GM23338 (cell line): ENCODE results near the gene IL1RL1. TPM values are rescaled to one million over a fixed set of nuclear protein-coding genes. Genes with fewer than 3 reads are reported as not detected.

ENCODE experiments used
- ATAC-seq: fragments of 200-7000 bp; cut with Tn5 transposase; 3 replicates; pipeline ENCODE4 v1.9.1; 2020
- DNase-seq: peaks from one replicate; pipeline ENCODE4 v3.0.0-alpha.2; 2015; ENCODE audit warnings: low spot score
- H2AFZ ChIP-seq: fragments of 200-600 bp; sonication (generic); 2 replicates; pipeline ENCODE4 v1.8.0; 2016; ENCODE audit warnings: antibody characterized with exemption, mild to moderate bottlenecking, moderate library complexity
- H3F3A ChIP-seq: fragments of 200-600 bp; sonication (generic); replicated peaks from 2 replicates; pipeline ENCODE4 v1.8.0; 2017; ENCODE audit warnings: antibody characterized with exemption, mixed run types, low read depth
- H3K27ac ChIP-seq: fragments of 200-600 bp; sonication (generic); 2 replicates; pipeline ENCODE4 v1.6.1; 2016; ENCODE audit warnings: low read depth
- H3K27me3 ChIP-seq: fragments of 200-600 bp; sonication (generic); 2 replicates; pipeline ENCODE4 v1.8.0; 2016; ENCODE audit warnings: mild to moderate bottlenecking, mixed run types, moderate library complexity; ENCODE audit not compliant: insufficient read depth
- H3K36me3 ChIP-seq: fragments of 200-600 bp; sonication (generic); 2 replicates; pipeline ENCODE4 v1.8.0; 2016; ENCODE audit warnings: mild to moderate bottlenecking; ENCODE audit not compliant: insufficient read depth
- H3K4me1 ChIP-seq: fragments of 200-600 bp; sonication (generic); 2 replicates; pipeline ENCODE4 v1.8.0; 2016; ENCODE audit warnings: mild to moderate bottlenecking, moderate library complexity; ENCODE audit not compliant: insufficient read depth
- H3K4me2 ChIP-seq: fragments of 200-600 bp; sonication (generic); 2 replicates; pipeline ENCODE4 v1.7.1; 2017; ENCODE audit warnings: mixed run types
- H3K4me3 ChIP-seq: fragments of 200-600 bp; sonication (generic); 2 replicates; pipeline ENCODE4 v1.6.1; 2016; ENCODE audit warnings: mixed run types
- H3K79me2 ChIP-seq: fragments of 200-600 bp; sonication (generic); replicated peaks from 2 replicates; pipeline ENCODE4 v1.8.0; 2017; ENCODE audit warnings: mild to moderate bottlenecking; ENCODE audit not compliant: insufficient read depth
- H3K9me2 ChIP-seq: fragments of 200-600 bp; sonication (generic); 2 replicates; pipeline ENCODE4 v1.8.0; 2017; ENCODE audit not compliant: insufficient read depth
- H4K20me1 ChIP-seq: fragments of 200-600 bp; sonication (generic); replicated peaks from 2 replicates; pipeline ENCODE4 v1.8.0; 2017; ENCODE audit warnings: mild to moderate bottlenecking; ENCODE audit not compliant: insufficient read depth
- H3K27ac Mint-ChIP-seq: 2 replicates; pipeline ENCODE4 v1.8.0; 2020; ENCODE audit warnings: inconsistent platforms, mild to moderate bottlenecking, moderate library complexity, mixed read lengths
- H3K27me3 Mint-ChIP-seq: 3 replicates; pipeline ENCODE4 v1.8.0; 2022; ENCODE audit warnings: low read depth, mild to moderate bottlenecking, moderate library complexity, mixed read lengths, inconsistent platforms; ENCODE audit not compliant: insufficient read depth, poor library complexity
- H3K36me3 Mint-ChIP-seq: 3 replicates; pipeline ENCODE4 v1.8.0; 2021; ENCODE audit warnings: low read depth, mild to moderate bottlenecking, inconsistent platforms, moderate library complexity, mixed read lengths
- H3K4me1 Mint-ChIP-seq: 3 replicates; pipeline ENCODE4 v1.8.0; 2020; ENCODE audit warnings: mild to moderate bottlenecking, inconsistent platforms, mixed read lengths
- H3K4me3 Mint-ChIP-seq: 3 replicates; pipeline ENCODE4 v1.8.0; 2021; ENCODE audit warnings: moderate library complexity, mild to moderate bottlenecking, inconsistent platforms, mixed read lengths
- H3K9me3 Mint-ChIP-seq: 3 replicates; pipeline ENCODE4 v1.8.0; 2020; ENCODE audit warnings: moderate library complexity, mild to moderate bottlenecking, inconsistent platforms, mixed read lengths
- CREB1 ChIP-seq: fragments of 250-450 bp; sonication (Bioruptor Pico); IDR thresholded peaks from 2 replicates; pipeline ENCODE4 v1.5.0; 2020; ENCODE audit warnings: low read depth, mild to moderate bottlenecking, moderate library complexity
- EZH2 ChIP-seq: fragments of 200-600 bp; sonication (generic); IDR thresholded peaks from one replicate; pipeline ENCODE4 v1.8.0; 2017; ENCODE audit warnings: antibody characterized with exemption, mild to moderate bottlenecking, low read depth; ENCODE audit not compliant: unreplicated experiment
- EZH2phosphoT487 ChIP-seq: fragments of 200-600 bp; sonication (generic); IDR thresholded peaks from one replicate; pipeline ENCODE4 v1.8.1; 2018; ENCODE audit warnings: antibody characterized with exemption; ENCODE audit not compliant: unreplicated experiment
- JUNB ChIP-seq: IDR thresholded peaks from one replicate; pipeline ENCODE4 v1.6.1; 2016; ENCODE audit warnings: antibody characterized with exemption; ENCODE audit not compliant: unreplicated experiment
- NANOG ChIP-seq: IDR thresholded peaks from 2 replicates; pipeline ENCODE4 v1.6.1; 2016; ENCODE audit warnings: antibody characterized with exemption, borderline replicate concordance
- POLR2AphosphoS5 ChIP-seq: IDR thresholded peaks from 2 replicates; pipeline ENCODE4 v1.6.1; 2016; ENCODE audit warnings: antibody characterized with exemption, low read depth
- STAT1 ChIP-seq: IDR thresholded peaks from one replicate; pipeline ENCODE4 v1.6.1; 2016; ENCODE audit warnings: antibody characterized with exemption; ENCODE audit not compliant: unreplicated experiment
- ZNF114 ChIP-seq: fragments of 250-450 bp; sonication (Bioruptor Pico); IDR thresholded peaks from 2 replicates; pipeline ENCODE4 v1.5.0; 2020; ENCODE audit warnings: mild to moderate bottlenecking, moderate library complexity
- ZNF331 ChIP-seq: fragments of 250-450 bp; sonication (Bioruptor Pico); IDR thresholded peaks from 2 replicates; pipeline ENCODE4 v1.5.0; 2020; ENCODE audit warnings: low read depth, mild to moderate bottlenecking, moderate library complexity
- polyA plus RNA-seq: library from polyadenylated mRNA; unstranded; fragments of >200 nt; fragmentation: Nextera tagmentation; extraction: Ambion mirVana; gene quantifications from 2 replicates; pipeline ENCODE4 v1.2.1, GENCODE V29; 2016
- total RNA-seq: library from RNA; depleted of rRNA; stranded (reverse); fragments of >200 nt; shearing (Covaris generic); gene quantifications from 2 replicates; pipeline ENCODE4 v1.2.3, GENCODE V29; 2014
- TF ChIP-seq, protein P1 (sequence below), 2 experiments: fragments of 200-600 bp in 1 of 2; sonication (generic) in 1 of 2; conservative IDR thresholded peaks; 2 replicates each; pipeline versions ENCODE4 v1.5.1 to v1.6.1; 2016 to 2017; ENCODE audit warnings: antibody characterized with exemption in 2 of 2, low read depth in 2 of 2, mild to moderate bottlenecking in 2 of 2, moderate library complexity in 1 of 2
- TF ChIP-seq, protein P2 (sequence below): IDR thresholded peaks from one replicate; pipeline ENCODE4 v1.6.1; 2018; ENCODE audit warnings: antibody characterized with exemption; ENCODE audit not compliant: unreplicated experiment
- TF ChIP-seq, protein P3 (sequence below): IDR thresholded peaks from 2 replicates; pipeline ENCODE4 v1.6.1; 2016; ENCODE audit warnings: antibody characterized with exemption
- TF ChIP-seq, protein P4 (sequence below): fragments of 250-450 bp; sonication (Bioruptor Pico); IDR thresholded peaks from 2 replicates; pipeline ENCODE4 v1.5.0; 2020; ENCODE audit warnings: mild to moderate bottlenecking, moderate library complexity

IL1RL1 gene
- total and polyA plus RNA-seq, 2 experiments from 2014 or later, result not detected

DNA sequence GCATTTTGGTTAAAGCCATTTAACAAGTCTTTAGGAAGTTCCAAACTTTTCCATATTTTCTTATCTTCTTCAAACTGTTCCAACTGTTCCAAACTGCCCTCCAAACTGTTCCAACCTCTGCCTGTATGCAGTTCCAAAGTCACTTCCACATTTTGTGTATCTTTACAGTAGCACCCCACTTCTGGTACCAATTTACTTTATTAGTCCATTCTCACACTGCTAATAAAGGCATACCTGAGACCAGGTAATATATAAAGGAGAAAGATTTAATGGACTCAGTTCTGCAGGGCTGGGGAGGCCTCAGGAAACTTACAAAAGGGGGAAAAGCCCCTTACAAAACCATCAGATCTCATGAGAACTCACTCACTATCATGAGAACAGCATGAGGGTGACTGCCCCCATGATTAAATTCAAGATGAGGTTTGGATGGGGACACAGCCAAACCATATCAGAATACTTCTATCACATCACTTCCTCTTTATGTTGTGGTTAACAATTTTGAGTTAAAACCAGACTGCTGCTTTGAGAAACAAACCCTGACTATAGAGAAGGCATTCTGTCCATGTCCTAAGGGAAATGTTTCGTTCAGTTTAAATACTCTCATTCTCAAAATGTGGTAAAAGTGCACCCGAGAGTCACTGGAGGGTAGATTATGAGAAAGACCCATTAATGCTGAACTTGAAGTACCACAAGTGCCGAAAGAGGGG, 55.2 kb downstream of the IL1RL1 start:
- H3K4me1 Mint-ChIP-seq, result peaks cover 4% of the 10 kb centered on the region; the same call in 2 of the 3 replicates
- TF ChIP-seq, protein P1, sequence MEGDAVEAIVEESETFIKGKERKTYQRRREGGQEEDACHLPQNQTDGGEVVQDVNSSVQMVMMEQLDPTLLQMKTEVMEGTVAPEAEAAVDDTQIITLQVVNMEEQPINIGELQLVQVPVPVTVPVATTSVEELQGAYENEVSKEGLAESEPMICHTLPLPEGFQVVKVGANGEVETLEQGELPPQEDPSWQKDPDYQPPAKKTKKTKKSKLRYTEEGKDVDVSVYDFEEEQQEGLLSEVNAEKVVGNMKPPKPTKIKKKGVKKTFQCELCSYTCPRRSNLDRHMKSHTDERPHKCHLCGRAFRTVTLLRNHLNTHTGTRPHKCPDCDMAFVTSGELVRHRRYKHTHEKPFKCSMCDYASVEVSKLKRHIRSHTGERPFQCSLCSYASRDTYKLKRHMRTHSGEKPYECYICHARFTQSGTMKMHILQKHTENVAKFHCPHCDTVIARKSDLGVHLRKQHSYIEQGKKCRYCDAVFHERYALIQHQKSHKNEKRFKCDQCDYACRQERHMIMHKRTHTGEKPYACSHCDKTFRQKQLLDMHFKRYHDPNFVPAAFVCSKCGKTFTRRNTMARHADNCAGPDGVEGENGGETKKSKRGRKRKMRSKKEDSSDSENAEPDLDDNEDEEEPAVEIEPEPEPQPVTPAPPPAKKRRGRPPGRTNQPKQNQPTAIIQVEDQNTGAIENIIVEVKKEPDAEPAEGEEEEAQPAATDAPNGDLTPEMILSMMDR (conservative IDR thresholded peaks at IDR 0.05; ENCODE audit: low read depth in 2 of 2), result no peak
- TF ChIP-seq, protein P2, sequence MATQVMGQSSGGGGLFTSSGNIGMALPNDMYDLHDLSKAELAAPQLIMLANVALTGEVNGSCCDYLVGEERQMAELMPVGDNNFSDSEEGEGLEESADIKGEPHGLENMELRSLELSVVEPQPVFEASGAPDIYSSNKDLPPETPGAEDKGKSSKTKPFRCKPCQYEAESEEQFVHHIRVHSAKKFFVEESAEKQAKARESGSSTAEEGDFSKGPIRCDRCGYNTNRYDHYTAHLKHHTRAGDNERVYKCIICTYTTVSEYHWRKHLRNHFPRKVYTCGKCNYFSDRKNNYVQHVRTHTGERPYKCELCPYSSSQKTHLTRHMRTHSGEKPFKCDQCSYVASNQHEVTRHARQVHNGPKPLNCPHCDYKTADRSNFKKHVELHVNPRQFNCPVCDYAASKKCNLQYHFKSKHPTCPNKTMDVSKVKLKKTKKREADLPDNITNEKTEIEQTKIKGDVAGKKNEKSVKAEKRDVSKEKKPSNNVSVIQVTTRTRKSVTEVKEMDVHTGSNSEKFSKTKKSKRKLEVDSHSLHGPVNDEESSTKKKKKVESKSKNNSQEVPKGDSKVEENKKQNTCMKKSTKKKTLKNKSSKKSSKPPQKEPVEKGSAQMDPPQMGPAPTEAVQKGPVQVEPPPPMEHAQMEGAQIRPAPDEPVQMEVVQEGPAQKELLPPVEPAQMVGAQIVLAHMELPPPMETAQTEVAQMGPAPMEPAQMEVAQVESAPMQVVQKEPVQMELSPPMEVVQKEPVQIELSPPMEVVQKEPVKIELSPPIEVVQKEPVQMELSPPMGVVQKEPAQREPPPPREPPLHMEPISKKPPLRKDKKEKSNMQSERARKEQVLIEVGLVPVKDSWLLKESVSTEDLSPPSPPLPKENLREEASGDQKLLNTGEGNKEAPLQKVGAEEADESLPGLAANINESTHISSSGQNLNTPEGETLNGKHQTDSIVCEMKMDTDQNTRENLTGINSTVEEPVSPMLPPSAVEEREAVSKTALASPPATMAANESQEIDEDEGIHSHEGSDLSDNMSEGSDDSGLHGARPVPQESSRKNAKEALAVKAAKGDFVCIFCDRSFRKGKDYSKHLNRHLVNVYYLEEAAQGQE, result no peak
- TF ChIP-seq JUNB (no peak), EZH2 (no peak), EZH2phosphoT487 (no peak), ZNF114 (CRISPR knock-in tag) (no peak), CREB1 (CRISPR knock-in tag) (no peak), POLR2AphosphoS5 (no peak), STAT1 (no peak), ZNF331 (no peak), NANOG (no peak)
- TF ChIP-seq, protein P3, sequence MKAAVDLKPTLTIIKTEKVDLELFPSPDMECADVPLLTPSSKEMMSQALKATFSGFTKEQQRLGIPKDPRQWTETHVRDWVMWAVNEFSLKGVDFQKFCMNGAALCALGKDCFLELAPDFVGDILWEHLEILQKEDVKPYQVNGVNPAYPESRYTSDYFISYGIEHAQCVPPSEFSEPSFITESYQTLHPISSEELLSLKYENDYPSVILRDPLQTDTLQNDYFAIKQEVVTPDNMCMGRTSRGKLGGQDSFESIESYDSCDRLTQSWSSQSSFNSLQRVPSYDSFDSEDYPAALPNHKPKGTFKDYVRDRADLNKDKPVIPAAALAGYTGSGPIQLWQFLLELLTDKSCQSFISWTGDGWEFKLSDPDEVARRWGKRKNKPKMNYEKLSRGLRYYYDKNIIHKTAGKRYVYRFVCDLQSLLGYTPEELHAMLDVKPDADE, result no peak
- TF ChIP-seq, protein P4, sequence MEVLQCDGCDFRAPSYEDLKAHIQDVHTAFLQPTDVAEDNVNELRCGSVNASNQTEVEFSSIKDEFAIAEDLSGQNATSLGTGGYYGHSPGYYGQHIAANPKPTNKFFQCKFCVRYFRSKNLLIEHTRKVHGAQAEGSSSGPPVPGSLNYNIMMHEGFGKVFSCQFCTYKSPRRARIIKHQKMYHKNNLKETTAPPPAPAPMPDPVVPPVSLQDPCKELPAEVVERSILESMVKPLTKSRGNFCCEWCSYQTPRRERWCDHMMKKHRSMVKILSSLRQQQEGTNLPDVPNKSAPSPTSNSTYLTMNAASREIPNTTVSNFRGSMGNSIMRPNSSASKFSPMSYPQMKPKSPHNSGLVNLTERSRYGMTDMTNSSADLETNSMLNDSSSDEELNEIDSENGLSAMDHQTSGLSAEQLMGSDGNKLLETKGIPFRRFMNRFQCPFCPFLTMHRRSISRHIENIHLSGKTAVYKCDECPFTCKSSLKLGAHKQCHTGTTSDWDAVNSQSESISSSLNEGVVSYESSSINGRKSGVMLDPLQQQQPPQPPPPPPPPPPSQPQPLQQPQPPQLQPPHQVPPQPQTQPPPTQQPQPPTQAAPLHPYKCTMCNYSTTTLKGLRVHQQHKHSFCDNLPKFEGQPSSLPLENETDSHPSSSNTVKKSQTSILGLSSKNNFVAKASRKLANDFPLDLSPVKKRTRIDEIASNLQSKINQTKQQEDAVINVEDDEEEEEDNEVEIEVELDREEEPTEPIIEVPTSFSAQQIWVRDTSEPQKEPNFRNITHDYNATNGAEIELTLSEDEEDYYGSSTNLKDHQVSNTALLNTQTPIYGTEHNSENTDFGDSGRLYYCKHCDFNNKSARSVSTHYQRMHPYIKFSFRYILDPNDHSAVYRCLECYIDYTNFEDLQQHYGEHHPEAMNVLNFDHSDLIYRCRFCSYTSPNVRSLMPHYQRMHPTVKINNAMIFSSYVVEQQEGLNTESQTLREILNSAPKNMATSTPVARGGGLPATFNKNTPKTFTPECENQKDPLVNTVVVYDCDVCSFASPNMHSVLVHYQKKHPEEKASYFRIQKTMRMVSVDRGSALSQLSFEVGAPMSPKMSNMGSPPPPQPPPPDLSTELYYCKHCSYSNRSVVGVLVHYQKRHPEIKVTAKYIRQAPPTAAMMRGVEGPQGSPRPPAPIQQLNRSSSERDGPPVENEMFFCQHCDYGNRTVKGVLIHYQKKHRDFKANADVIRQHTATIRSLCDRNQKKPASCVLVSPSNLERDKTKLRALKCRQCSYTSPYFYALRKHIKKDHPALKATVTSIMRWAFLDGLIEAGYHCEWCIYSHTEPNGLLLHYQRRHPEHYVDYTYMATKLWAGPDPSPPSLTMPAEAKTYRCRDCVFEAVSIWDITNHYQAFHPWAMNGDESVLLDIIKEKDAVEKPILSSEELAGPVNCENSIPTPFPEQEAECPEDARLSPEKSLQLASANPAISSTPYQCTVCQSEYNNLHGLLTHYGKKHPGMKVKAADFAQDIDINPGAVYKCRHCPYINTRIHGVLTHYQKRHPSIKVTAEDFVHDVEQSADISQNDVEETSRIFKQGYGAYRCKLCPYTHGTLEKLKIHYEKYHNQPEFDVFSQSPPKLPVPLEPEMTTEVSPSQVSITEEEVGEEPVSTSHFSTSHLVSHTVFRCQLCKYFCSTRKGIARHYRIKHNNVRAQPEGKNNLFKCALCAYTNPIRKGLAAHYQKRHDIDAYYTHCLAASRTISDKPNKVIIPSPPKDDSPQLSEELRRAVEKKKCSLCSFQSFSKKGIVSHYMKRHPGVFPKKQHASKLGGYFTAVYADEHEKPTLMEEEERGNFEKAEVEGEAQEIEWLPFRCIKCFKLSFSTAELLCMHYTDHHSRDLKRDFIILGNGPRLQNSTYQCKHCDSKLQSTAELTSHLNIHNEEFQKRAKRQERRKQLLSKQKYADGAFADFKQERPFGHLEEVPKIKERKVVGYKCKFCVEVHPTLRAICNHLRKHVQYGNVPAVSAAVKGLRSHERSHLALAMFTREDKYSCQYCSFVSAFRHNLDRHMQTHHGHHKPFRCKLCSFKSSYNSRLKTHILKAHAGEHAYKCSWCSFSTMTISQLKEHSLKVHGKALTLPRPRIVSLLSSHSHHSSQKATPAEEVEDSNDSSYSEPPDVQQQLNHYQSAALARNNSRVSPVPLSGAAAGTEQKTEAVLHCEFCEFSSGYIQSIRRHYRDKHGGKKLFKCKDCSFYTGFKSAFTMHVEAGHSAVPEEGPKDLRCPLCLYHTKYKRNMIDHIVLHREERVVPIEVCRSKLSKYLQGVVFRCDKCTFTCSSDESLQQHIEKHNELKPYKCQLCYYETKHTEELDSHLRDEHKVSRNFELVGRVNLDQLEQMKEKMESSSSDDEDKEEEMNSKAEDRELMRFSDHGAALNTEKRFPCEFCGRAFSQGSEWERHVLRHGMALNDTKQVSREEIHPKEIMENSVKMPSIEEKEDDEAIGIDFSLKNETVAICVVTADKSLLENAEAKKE (CRISPR knock-in tag), result no peak
- Histone ChIP-seq H3K4me2 (no peak overlapping the region), H2AFZ (no peak overlapping the region), H3K79me2 (no peaks in the 10 kb centered on the region), H3K27me3 (no peaks in the 10 kb centered on the region), H3F3A (no peaks in the 10 kb centered on the region), H4K20me1 (no peaks in the 10 kb centered on the region), H3K36me3 (no peaks in the 10 kb centered on the region; the same call in 1 of the 2 replicates), H3K4me3 (no peak overlapping the region), H3K27ac (no peak overlapping the region), H3K9me2 (peaks cover 3% of the 10 kb centered on the region; the same call in 1 of the 2 replicates), H3K4me1 (no peaks in the 10 kb centered on the region)
- H3K27ac Mint-ChIP-seq, result no peak overlapping the region
- no peak for DNase-seq
- H3K4me3 Mint-ChIP-seq, result no peak overlapping the region
- ATAC-seq, result no peak
- peaks cover 41% of the 10 kb centered on the region for H3K9me3 Mint-ChIP-seq
- peaks cover 24% of the 10 kb centered on the region for H3K36me3 Mint-ChIP-seq
- H3K27me3 Mint-ChIP-seq, result no peaks in the 10 kb centered on the region
